PC-9 (cell line): ENCODE data around the gene POLR3C. TPM values are rescaled to one million over a fixed set of nuclear protein-coding genes. Genes with fewer than 3 reads are reported as not detected.
"Not testable (repeated sequence)": the region's sequence is repeated elsewhere in the genome, so short reads cannot be mapped to it uniquely, and the experiment has no call there.

ENCODE experiments used
- BruUV-seq: library from RNA; stranded (reverse); fragments of 400-500 nt; replicated peaks from 2 replicates; lab custom pipeline; 2021; lab: Mats Ljungman, UMichigan
- CTCF ChIA-PET: fragments of 300-600 bp; sonication (Branson Sonifier 250); formaldehyde crosslinking; loops from one replicate; lab custom pipeline; 2022; ENCODE audit warnings: antibody characterized with exemption; lab: Charles Lee
- POLR2A ChIA-PET: fragments of 300-600 bp; sonication (Branson Sonifier 250); formaldehyde crosslinking; loops from one replicate; lab custom pipeline; 2022; ENCODE audit warnings: antibody characterized with exemption; ENCODE audit not compliant: unreplicated experiment; lab: Charles Lee
- DNase-seq, 2 experiments: peaks; one replicate each; pipeline versions ENCODE4 v3.0.0 to v3.0.0-alpha.2; 2015 to 2022; ENCODE audit warnings: mixed read lengths in 1 of 2
- H2AFZ ChIP-seq: fragments of 200-600 bp; sonication (generic); 2 replicates; pipeline ENCODE4 v1.8.1; 2017; ENCODE audit warnings: antibody characterized with exemption
- H3F3A ChIP-seq: fragments of 200-600 bp; sonication (generic); 2 replicates; pipeline ENCODE4 v1.8.1; 2017; ENCODE audit warnings: antibody characterized with exemption, mild to moderate bottlenecking, low read depth; ENCODE audit not compliant: insufficient read depth
- H3K27ac ChIP-seq: fragments of 200-600 bp; sonication (generic); 2 replicates; pipeline ENCODE4 v1.6.1; 2016; ENCODE audit warnings: mixed run types
- H3K27me3 ChIP-seq: fragments of 200-600 bp; sonication (generic); 2 replicates; pipeline ENCODE4 v1.6.1; 2016; ENCODE audit warnings: low read depth, mixed run types; ENCODE audit not compliant: insufficient read depth
- H3K36me3 ChIP-seq: fragments of 200-600 bp; sonication (generic); 2 replicates; pipeline ENCODE4 v1.6.1; 2016; ENCODE audit warnings: low read depth, mixed run types
- H3K4me1 ChIP-seq: fragments of 200-600 bp; sonication (generic); replicated peaks from 2 replicates; pipeline ENCODE4 v1.6.1; 2016; ENCODE audit warnings: mixed run types; ENCODE audit not compliant: insufficient read depth
- H3K4me2 ChIP-seq: fragments of 200-600 bp; sonication (generic); 2 replicates; pipeline ENCODE4 v1.6.1; 2017; ENCODE audit warnings: mixed run types
- H3K4me3 ChIP-seq: fragments of 200-600 bp; sonication (generic); 2 replicates; pipeline ENCODE4 v1.6.1; 2016; ENCODE audit warnings: mixed run types
- H3K79me2 ChIP-seq: fragments of 200-600 bp; sonication (generic); 2 replicates; pipeline ENCODE4 v1.6.1; 2017; ENCODE audit warnings: low read depth, mixed run types
- H3K9me2 ChIP-seq: fragments of 200-600 bp; sonication (generic); 2 replicates; pipeline ENCODE4 v1.8.1; 2017; ENCODE audit warnings: mild to moderate bottlenecking; ENCODE audit not compliant: insufficient read depth
- H3K9me3 ChIP-seq: fragments of 200-600 bp; sonication (generic); 2 replicates; pipeline ENCODE4 v1.8.1; 2016; ENCODE audit warnings: low read depth; ENCODE audit not compliant: insufficient read depth
- H4K20me1 ChIP-seq: fragments of 200-600 bp; sonication (generic); 2 replicates; pipeline ENCODE4 v1.8.1; 2017; ENCODE audit not compliant: insufficient read depth
- CTCF ChIP-seq: fragments of 200-600 bp; sonication (generic); conservative IDR thresholded peaks from 2 replicates; pipeline ENCODE4 v1.6.1; 2017; ENCODE audit warnings: mixed run types, antibody characterized with exemption, mild to moderate bottlenecking, moderate library complexity
- EZH2 ChIP-seq: fragments of 200-600 bp; sonication (generic); IDR thresholded peaks from 2 replicates; pipeline ENCODE4 v1.8.0; 2017; ENCODE audit warnings: antibody characterized with exemption, low read depth
- intact Hi-C: fragments of 100-400 bp; cut with micrococcal nuclease; formaldehyde crosslinking; loops from one replicate; pipeline ENCODE4 v1.10.0; 2022; ENCODE audit not compliant: unreplicated experiment
- total RNA-seq: library from RNA; stranded (reverse); gene quantifications from 2 replicates; pipeline ENCODE4 v1.2.3, GENCODE V29; 2021

The POLR3C gene
- total RNA-seq, 1 experiment from 2014 or later, result 21.2 TPM

DNA sequence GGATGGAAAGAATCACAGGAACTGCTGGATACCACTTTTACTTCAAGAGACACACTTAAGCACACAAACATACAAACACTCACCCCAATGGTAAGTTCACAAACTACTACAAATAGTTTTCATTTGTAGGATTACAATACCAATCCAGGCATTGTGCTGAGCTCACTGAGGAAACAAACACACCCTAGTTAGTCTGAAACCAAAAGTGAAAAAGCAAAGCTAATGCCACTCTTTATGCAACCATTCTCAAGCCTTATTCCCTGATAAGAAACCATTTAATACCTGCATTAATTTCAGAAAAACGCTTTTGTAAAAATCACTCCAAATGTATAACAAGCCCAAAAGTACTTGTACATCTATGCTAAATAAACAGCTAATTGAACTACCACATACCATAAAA lies 38.5 kb upstream of the POLR3C start:
- Histone ChIP-seq H3K4me3 (no peak overlapping the region), H3K27ac (peak overlapping the region; percentile 16; the same call in 1 of the 2 replicates), H3K9me3 (no peaks in the 10 kb centered on the region; the same call in 1 of the 2 replicates), H3K27me3 (no peaks in the 10 kb centered on the region), H3F3A (peaks cover 33% of the 10 kb centered on the region), H3K4me2 (no peak overlapping the region), H2AFZ (no peak overlapping the region), H3K4me1 (peaks cover 49% of the 10 kb centered on the region), H3K79me2 (peaks cover 11% of the 10 kb centered on the region; the same call in 1 of the 2 replicates), H4K20me1 (no peaks in the 10 kb centered on the region), H3K36me3 (peaks cover 6% of the 10 kb centered on the region; the same call in 1 of the 2 replicates), H3K9me2 (no peaks in the 10 kb centered on the region)
- BruUV-seq, result no TSS peak
- DNase-seq, result no peak
- POLR2A ChIA-PET, result interaction anchor here (0.7 kb wide), 1 partner anchor 11 kb away, joined by 4 read pairs; no protein-coding TSS in a partner anchor
- TF ChIP-seq EZH2, result no peak
- no peak for TF ChIP-seq CTCF
- CTCF ChIA-PET, result interaction anchor here (0.6 kb wide), 1 partner anchor 242 kb away, joined by 3 read pairs; no protein-coding TSS in a partner anchor
- intact Hi-C loops, result no loop called here

- intact Hi-C loops, result no loop called here
These were observed 37.7 kb upstream of the POLR3C start for GRCh38 chr1:145786271-145786670.

GRCh38 chr1:145788580-145788979 lies 35.4 kb upstream of the POLR3C start:
- Histone ChIP-seq H4K20me1 (no peaks in the 10 kb centered on the region; the same call in 1 of the 2 replicates), H3K36me3 (peaks cover 3% of the 10 kb centered on the region; the same call in 1 of the 2 replicates), H3K4me2 (no peak overlapping the region), H3K27me3 (no peaks in the 10 kb centered on the region), H2AFZ (no peak overlapping the region), H3K9me2 (no peaks in the 10 kb centered on the region), H3K27ac (no peak overlapping the region), H3K9me3 (no peaks in the 10 kb centered on the region; the same call in 1 of the 2 replicates), H3K79me2 (peaks cover 6% of the 10 kb centered on the region; the same call in 1 of the 2 replicates), H3K4me3 (no peak overlapping the region), H3F3A (peaks cover 8% of the 10 kb centered on the region; the same call in 1 of the 2 replicates), H3K4me1 (peaks cover 18% of the 10 kb centered on the region)
- ChIA-PET CTCF (interaction anchor here (0.6 kb wide), 1 partner anchor 13 kb away, joined by 3 read pairs; no protein-coding TSS in a partner anchor), POLR2A (no interaction called here)
- DNase-seq, result no peak
- intact Hi-C loops, result no loop called here
- no TSS peak for BruUV-seq
- no peak for TF ChIP-seq CTCF
- TF ChIP-seq EZH2, result no peak

More at GRCh38 chr1:145786271-145786670, 37.7 kb upstream of the POLR3C start:
- peaks cover 6% of the 10 kb centered on the region; the same call in 1 of the 2 replicates for H3K36me3 ChIP-seq
- TF ChIP-seq CTCF (no peak), EZH2 (no peak)
- BruUV-seq, result no TSS peak
- H3K79me2 ChIP-seq, result peaks cover 11% of the 10 kb centered on the region; the same call in 1 of the 2 replicates
- H3K4me2 ChIP-seq, result no peak overlapping the region
- POLR2A ChIA-PET, result interaction anchor here (0.7 kb wide), 1 partner anchor 12 kb away, joined by 4 read pairs; no protein-coding TSS in a partner anchor
- H3K27me3 ChIP-seq, result no peaks in the 10 kb centered on the region
- H3K4me1 ChIP-seq, result peaks cover 41% of the 10 kb centered on the region
- no peaks in the 10 kb centered on the region for H3K9me2 ChIP-seq
- no peak overlapping the region for H3K4me3 ChIP-seq
- no peaks in the 10 kb centered on the region for H4K20me1 ChIP-seq
- H2AFZ ChIP-seq, result no peak overlapping the region
- DNase-seq, result no peak
- peaks cover 27% of the 10 kb centered on the region for H3F3A ChIP-seq
- CTCF ChIA-PET, result interaction anchor here (0.6 kb wide), 1 partner anchor 241 kb away, joined by 3 read pairs; no protein-coding TSS in a partner anchor
- H3K9me3 ChIP-seq, result no peaks in the 10 kb centered on the region; the same call in 1 of the 2 replicates
- peak overlapping the region; percentile 16; the same call in 1 of the 2 replicates for H3K27ac ChIP-seq

DNA sequence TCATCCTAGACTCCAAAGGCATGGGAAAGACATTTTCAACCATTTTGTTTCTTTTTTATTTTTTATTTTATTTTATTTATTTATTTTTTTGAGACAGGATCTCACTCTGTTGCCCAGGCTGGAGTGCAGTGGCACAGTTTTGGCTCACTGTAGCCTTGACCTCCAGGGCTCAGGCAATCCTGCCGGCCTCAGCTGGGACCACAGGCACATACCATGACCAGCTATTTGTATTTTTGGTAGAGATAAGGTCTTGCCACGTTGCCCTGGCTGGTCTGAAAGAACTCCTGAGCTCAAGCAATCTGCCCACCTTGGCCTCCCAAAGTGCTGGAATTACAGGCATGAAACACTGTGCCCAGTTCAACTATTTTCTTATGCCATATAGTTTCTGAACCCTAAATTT lies 32.1 kb upstream of the POLR3C start:
- H3K9me2 ChIP-seq, H3K36me3 ChIP-seq, H3K27ac ChIP-seq, H3F3A ChIP-seq, H4K20me1 ChIP-seq, H3K79me2 ChIP-seq, H2AFZ ChIP-seq, DNase-seq, BruUV-seq, H3K27me3 ChIP-seq, H3K4me1 ChIP-seq, H3K4me2 ChIP-seq, H3K4me3 ChIP-seq, intact Hi-C loops, CTCF ChIA-PET, H3K9me3 ChIP-seq, POLR2A ChIA-PET: not testable (repeated sequence)
